Measurements from ENCODE around the gene TANC1. TPM values are rescaled to one million over a fixed set of nuclear protein-coding genes. Genes with fewer than 3 reads are reported as not detected.

The TANC1 gene
- total RNA-seq, 2 experiments from 2014 or later, result 0.70 to 0.92 TPM

GRCh38 chr2:159098921-159099411, 130.5 kb downstream of the TANC1 start:
- CTCF ChIA-PET, result interaction anchor here (1.5 kb wide), 1 partner anchor 10 kb away, joined by 3 read pairs; no protein-coding TSS in a partner anchor
- intact Hi-C loops (cut with micrococcal nuclease), result no loop called here
- no peaks in the 10 kb centered on the region for H3K27me3 Mint-ChIP-seq
- peaks cover 14% of the 10 kb centered on the region for H3K9me3 Mint-ChIP-seq
- H3K4me1 Mint-ChIP-seq (ENCODE audit: low read depth), result peaks cover 21% of the 10 kb centered on the region
- H3K4me3 Mint-ChIP-seq, result no peak overlapping the region
- H3K27ac Mint-ChIP-seq, result peak overlapping the region; percentile 68
- DNase-seq, result no peak
- ATAC-seq, result peak; percentile 32
- POLR2A ChIA-PET, result no interaction called here
- TF ChIP-seq CTCF (IDR thresholded peaks at IDR 0.05), result no peak
- peaks cover 14% of the 10 kb centered on the region for H3K36me3 Mint-ChIP-seq (ENCODE audit: low read depth)

GRCh38 chr2:159101755-159102489, 133.5 kb downstream of the TANC1 start:
- no peak for ATAC-seq
- intact Hi-C loops (cut with micrococcal nuclease), result no loop called here
- Mint-ChIP-seq H3K36me3 (ENCODE audit: low read depth) (peaks cover 2% of the 10 kb centered on the region), H3K27ac (no peak overlapping the region), H3K27me3 (no peaks in the 10 kb centered on the region), H3K9me3 (peaks cover 2% of the 10 kb centered on the region), H3K4me1 (ENCODE audit: low read depth) (peaks cover 11% of the 10 kb centered on the region), H3K4me3 (no peak overlapping the region)
- no peak for TF ChIP-seq CTCF (IDR thresholded peaks at IDR 0.05)
- no peak for DNase-seq
- ChIA-PET POLR2A (interaction anchor here (0.5 kb wide), 1 partner anchor 213 kb away, joined by 3 read pairs; no protein-coding TSS in a partner anchor), CTCF (no interaction called here)

GRCh38 chr2:159103411-159103810, 135.0 kb downstream of the TANC1 start:
- ChIA-PET POLR2A (no interaction called here), CTCF (no interaction called here)
- Mint-ChIP-seq H3K4me3 (no peak overlapping the region), H3K27ac (no peak overlapping the region), H3K27me3 (no peaks in the 10 kb centered on the region), H3K4me1 (ENCODE audit: low read depth) (peaks cover 8% of the 10 kb centered on the region), H3K9me3 (no peaks in the 10 kb centered on the region), H3K36me3 (ENCODE audit: low read depth) (no peaks in the 10 kb centered on the region)
- ATAC-seq (no peak), DNase-seq (no peak)
- TF ChIP-seq CTCF (IDR thresholded peaks at IDR 0.05), result no peak
- intact Hi-C loops (cut with micrococcal nuclease), result no loop called here

GRCh38 chr2:159106109-159106508, 137.7 kb downstream of the TANC1 start:
- H3K27ac Mint-ChIP-seq, result no peak overlapping the region
- no peak for DNase-seq
- no peaks in the 10 kb centered on the region for H3K9me3 Mint-ChIP-seq
- no peaks in the 10 kb centered on the region for H3K4me1 Mint-ChIP-seq (ENCODE audit: low read depth)
- H3K27me3 Mint-ChIP-seq, result no peaks in the 10 kb centered on the region
- CTCF ChIA-PET, result interaction anchor here (0.7 to 1.9 kb wide), 2 partner anchors 13 to 1465 kb away, joined by 4 to 6 read pairs; no protein-coding TSS in a partner anchor
- no peak overlapping the region for H3K4me3 Mint-ChIP-seq
- POLR2A ChIA-PET, result interaction anchor here (1.4 kb wide), 1 partner anchor 8 kb away, joined by 3 read pairs; no protein-coding TSS in a partner anchor
- intact Hi-C loops (cut with micrococcal nuclease), result no loop called here
- TF ChIP-seq CTCF (IDR thresholded peaks at IDR 0.05), result no peak
- no peak for ATAC-seq
- H3K36me3 Mint-ChIP-seq (ENCODE audit: low read depth), result no peaks in the 10 kb centered on the region

- Mint-ChIP-seq H3K9me3 (no peaks in the 10 kb centered on the region), H3K4me3 (no peak overlapping the region), H3K4me1 (ENCODE audit: low read depth) (no peaks in the 10 kb centered on the region), H3K36me3 (ENCODE audit: low read depth) (no peaks in the 10 kb centered on the region), H3K27me3 (peaks cover 1% of the 10 kb centered on the region), H3K27ac (no peak overlapping the region)
- DNase-seq (no peak), ATAC-seq (no peak)
- ChIA-PET POLR2A (no interaction called here), CTCF (interaction anchor here (2.7 kb wide), 1 partner anchor 11 kb away, joined by 14 read pairs; no protein-coding TSS in a partner anchor)
- no peak for TF ChIP-seq CTCF (IDR thresholded peaks at IDR 0.05)
- intact Hi-C loops (cut with micrococcal nuclease), result no loop called here
Measured at GRCh38 chr2:159108181-159108893, 139.9 kb downstream of the TANC1 start.
